Gastrocnemius medialis (tissue), 4 donors: Measurements from ENCODE around the gene PRM1.

Experiments
- POLR2A ChIP-seq, 2 donors: fragments of 450-650 bp; IDR thresholded peaks; one replicate each; pipeline ENCODE4 v1.6.1; 2017; ENCODE audit warnings: antibody characterized with exemption in 2 of 2, mild to moderate bottlenecking in 2 of 2, moderate library complexity in 2 of 2
- TF ChIP-seq, protein P1 (sequence below), 5 experiments: fragments of 450-650 bp in 3 of 5; fragments of 200-600 bp in 2 of 5; sonication (generic) in 2 of 5; IDR thresholded peaks in 4 of 5; conservative IDR thresholded peaks in 1 of 5; 1 replicate in 4 of 5; 2 replicates in 1 of 5; pipeline ENCODE4 v1.5.1; 2016 to 2019; ENCODE audit warnings: antibody characterized with exemption in 5 of 5, mild to moderate bottlenecking in 3 of 5, moderate library complexity in 3 of 5

DNA sequence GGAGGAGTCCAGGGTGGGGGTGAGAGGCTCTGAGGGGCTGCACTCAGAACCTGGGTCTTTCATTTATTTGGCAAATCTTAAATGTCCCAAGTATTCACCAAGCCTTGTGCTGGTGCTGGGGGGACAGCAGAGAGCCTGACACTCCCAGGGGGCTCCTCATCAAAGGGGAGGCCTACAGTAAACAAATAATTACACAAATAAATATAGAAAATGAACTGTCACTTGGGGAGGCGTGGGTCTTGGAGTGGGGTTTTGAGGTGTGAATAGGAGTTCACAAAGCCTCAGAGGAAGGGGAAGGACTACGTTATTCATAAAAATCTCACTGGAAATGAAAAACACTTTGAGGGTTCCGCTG lies 15.2 kb upstream of the PRM1 start:
- TF ChIP-seq, protein P1, sequence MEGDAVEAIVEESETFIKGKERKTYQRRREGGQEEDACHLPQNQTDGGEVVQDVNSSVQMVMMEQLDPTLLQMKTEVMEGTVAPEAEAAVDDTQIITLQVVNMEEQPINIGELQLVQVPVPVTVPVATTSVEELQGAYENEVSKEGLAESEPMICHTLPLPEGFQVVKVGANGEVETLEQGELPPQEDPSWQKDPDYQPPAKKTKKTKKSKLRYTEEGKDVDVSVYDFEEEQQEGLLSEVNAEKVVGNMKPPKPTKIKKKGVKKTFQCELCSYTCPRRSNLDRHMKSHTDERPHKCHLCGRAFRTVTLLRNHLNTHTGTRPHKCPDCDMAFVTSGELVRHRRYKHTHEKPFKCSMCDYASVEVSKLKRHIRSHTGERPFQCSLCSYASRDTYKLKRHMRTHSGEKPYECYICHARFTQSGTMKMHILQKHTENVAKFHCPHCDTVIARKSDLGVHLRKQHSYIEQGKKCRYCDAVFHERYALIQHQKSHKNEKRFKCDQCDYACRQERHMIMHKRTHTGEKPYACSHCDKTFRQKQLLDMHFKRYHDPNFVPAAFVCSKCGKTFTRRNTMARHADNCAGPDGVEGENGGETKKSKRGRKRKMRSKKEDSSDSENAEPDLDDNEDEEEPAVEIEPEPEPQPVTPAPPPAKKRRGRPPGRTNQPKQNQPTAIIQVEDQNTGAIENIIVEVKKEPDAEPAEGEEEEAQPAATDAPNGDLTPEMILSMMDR (IDR thresholded peaks at IDR 0.05 in 4 of 5, conservative IDR thresholded peaks at IDR 0.05 in 1 of 5) = no peak
- no peak for TF ChIP-seq POLR2A (IDR thresholded peaks at IDR 0.05)
